ENCODE data around the gene TIMM21. TPM values are rescaled to one million over a fixed set of nuclear protein-coding genes. Genes with fewer than 3 reads are reported as not detected.

TIMM21 gene
- total RNA-seq, 2 experiments from 2014 or later: 10.7 to 11.8 TPM

- H3K9me3 Mint-ChIP-seq: no peaks in the 10 kb centered on the region
- H3K27ac Mint-ChIP-seq: no peak overlapping the region
- no peaks in the 10 kb centered on the region for H3K36me3 Mint-ChIP-seq (ENCODE audit: low read depth)
- intact Hi-C loops (cut with DNase I, micrococcal nuclease): no loop called here
- H3K27me3 Mint-ChIP-seq: peaks cover 25% of the 10 kb centered on the region
- no peak for ATAC-seq (ENCODE audit: poor library complexity)
- ChIA-PET CTCF (no interaction called here), POLR2A (no interaction called here)
- Histone ChIP-seq H3K27ac (ENCODE audit: low read depth in 1 of 2, low read length in 2 of 2) (no peak overlapping the region), H3K9me3 (ENCODE audit: control insufficient read depth in 1 of 2, insufficient read depth in 1 of 2, low read length in 2 of 2) (peaks cover 0 to 6% of the 10 kb centered on the region in 2 experiments), H3K36me3 (ENCODE audit: insufficient read depth, low read length) (no peaks in the 10 kb centered on the region), H3K4me1 (ENCODE audit: insufficient read depth, low read length) (no peaks in the 10 kb centered on the region), H3K27me3 (ENCODE audit: control insufficient read depth in 1 of 2, insufficient read depth in 2 of 2, low read length in 2 of 2) (no peaks in the 10 kb centered on the region), H3K4me3 (ENCODE audit: low read length) (no peak overlapping the region)
- no peak overlapping the region for H3K4me3 Mint-ChIP-seq
- no peak for TF ChIP-seq CTCF (IDR thresholded peaks at IDR 0.05)
- H3K4me1 Mint-ChIP-seq (ENCODE audit: low read depth): no peaks in the 10 kb centered on the region
- no peak for DNase-seq
These were observed 30.6 kb downstream of the TIMM21 start for GRCh38 chr18:74178884-74179283.

- Histone ChIP-seq H3K9me3 (ENCODE audit: control insufficient read depth in 1 of 2, insufficient read depth in 1 of 2, low read length in 2 of 2) (peaks cover 0 to 6% of the 10 kb centered on the region in 2 experiments), H3K27ac (ENCODE audit: low read depth in 1 of 2, low read length in 2 of 2) (no peak overlapping the region), H3K27me3 (ENCODE audit: control insufficient read depth in 1 of 2, insufficient read depth in 2 of 2, low read length in 2 of 2) (peaks cover 0 to 6% of the 10 kb centered on the region in 2 experiments), H3K4me1 (ENCODE audit: insufficient read depth, low read length) (no peaks in the 10 kb centered on the region), H3K36me3 (ENCODE audit: insufficient read depth, low read length) (no peaks in the 10 kb centered on the region), H3K4me3 (ENCODE audit: low read length) (no peak overlapping the region)
- H3K27ac Mint-ChIP-seq: no peak overlapping the region
- intact Hi-C loops (cut with DNase I, micrococcal nuclease): no loop called here
- DNase-seq: no peak
- ChIA-PET CTCF (no interaction called here), POLR2A (no interaction called here)
- peaks cover 21% of the 10 kb centered on the region for H3K27me3 Mint-ChIP-seq
- H3K4me3 Mint-ChIP-seq: no peak overlapping the region
- no peaks in the 10 kb centered on the region for H3K4me1 Mint-ChIP-seq (ENCODE audit: low read depth)
- no peaks in the 10 kb centered on the region for H3K36me3 Mint-ChIP-seq (ENCODE audit: low read depth)
- TF ChIP-seq CTCF (IDR thresholded peaks at IDR 0.05): no peak
- no peak for ATAC-seq (ENCODE audit: poor library complexity)
- no peaks in the 10 kb centered on the region for H3K9me3 Mint-ChIP-seq
These were observed 31.4 kb downstream of the TIMM21 start for GRCh38 chr18:74179623-74180199.

- Histone ChIP-seq H3K27me3 (ENCODE audit: control insufficient read depth in 1 of 2, insufficient read depth in 2 of 2, low read length in 2 of 2) (peaks cover 0 to 6% of the 10 kb centered on the region in 2 experiments), H3K4me1 (ENCODE audit: insufficient read depth, low read length) (no peaks in the 10 kb centered on the region), H3K36me3 (ENCODE audit: insufficient read depth, low read length) (no peaks in the 10 kb centered on the region), H3K27ac (ENCODE audit: low read depth in 1 of 2, low read length in 2 of 2) (no peak overlapping the region), H3K4me3 (ENCODE audit: low read length) (no peak overlapping the region), H3K9me3 (ENCODE audit: control insufficient read depth in 1 of 2, insufficient read depth in 1 of 2, low read length in 2 of 2) (peaks cover 0 to 6% of the 10 kb centered on the region in 2 experiments)
- intact Hi-C loops (cut with DNase I, micrococcal nuclease): no loop called here
- no peaks in the 10 kb centered on the region for H3K4me1 Mint-ChIP-seq (ENCODE audit: low read depth)
- no peak overlapping the region for H3K4me3 Mint-ChIP-seq
- DNase-seq: no peak
- H3K27ac Mint-ChIP-seq: no peak overlapping the region
- no peak for ATAC-seq (ENCODE audit: poor library complexity)
- no peaks in the 10 kb centered on the region for H3K36me3 Mint-ChIP-seq (ENCODE audit: low read depth)
- CTCF ChIA-PET: no interaction called here
- POLR2A ChIA-PET: no interaction called here
- no peaks in the 10 kb centered on the region for H3K9me3 Mint-ChIP-seq
- no peak for TF ChIP-seq CTCF (IDR thresholded peaks at IDR 0.05)
- H3K27me3 Mint-ChIP-seq: peaks cover 14% of the 10 kb centered on the region
These were observed 34.0 kb downstream of the TIMM21 start for GRCh38 chr18:74182335-74182734.
